Gastrocnemius medialis (tissue), 4 donors: ENCODE data around the gene NFE2L3.

ENCODE experiments used
- CTCF ChIP-seq, 5 experiments: fragments of 450-650 bp in 3 of 5; fragments of 200-600 bp in 2 of 5; sonication (generic) in 2 of 5; IDR thresholded peaks in 4 of 5; conservative IDR thresholded peaks in 1 of 5; 1 replicate in 4 of 5; 2 replicates in 1 of 5; pipeline ENCODE4 v1.5.1; 2016 to 2019; ENCODE audit warnings: antibody characterized with exemption in 5 of 5, mild to moderate bottlenecking in 3 of 5, moderate library complexity in 3 of 5
- POLR2A ChIP-seq, 2 donors: fragments of 450-650 bp; IDR thresholded peaks; one replicate each; pipeline ENCODE4 v1.6.1; 2017; ENCODE audit warnings: antibody characterized with exemption in 2 of 2, mild to moderate bottlenecking in 2 of 2, moderate library complexity in 2 of 2

- TF ChIP-seq POLR2A (IDR thresholded peaks at IDR 0.05) (no peak), CTCF (IDR thresholded peaks at IDR 0.05 in 4 of 5, conservative IDR thresholded peaks at IDR 0.05 in 1 of 5) (no peak)
These were observed 7.6 kb upstream of the NFE2L3 start for GRCh38 chr7:26144184-26145080.
